GM10266 (cell line): ENCODE data around the gene GPX6.

Experiments used
- DNase-seq: peaks from one replicate; pipeline ENCODE4 v3.0.0; 2012; ENCODE audit errors: extremely low spot score
- TF ChIP-seq, protein P1 (sequence below): IDR thresholded peaks from 2 replicates; pipeline ENCODE4 v1.5.1; 2012; ENCODE audit warnings: mild to moderate bottlenecking, low read depth; ENCODE audit not compliant: control insufficient read depth, insufficient read depth; ENCODE audit errors: missing control alignments

GPX6 gene

GRCh38 chr6:28501259-28501658 lies 14.3 kb downstream of the GPX6 start:
- no peak for DNase-seq
- TF ChIP-seq, protein P1, sequence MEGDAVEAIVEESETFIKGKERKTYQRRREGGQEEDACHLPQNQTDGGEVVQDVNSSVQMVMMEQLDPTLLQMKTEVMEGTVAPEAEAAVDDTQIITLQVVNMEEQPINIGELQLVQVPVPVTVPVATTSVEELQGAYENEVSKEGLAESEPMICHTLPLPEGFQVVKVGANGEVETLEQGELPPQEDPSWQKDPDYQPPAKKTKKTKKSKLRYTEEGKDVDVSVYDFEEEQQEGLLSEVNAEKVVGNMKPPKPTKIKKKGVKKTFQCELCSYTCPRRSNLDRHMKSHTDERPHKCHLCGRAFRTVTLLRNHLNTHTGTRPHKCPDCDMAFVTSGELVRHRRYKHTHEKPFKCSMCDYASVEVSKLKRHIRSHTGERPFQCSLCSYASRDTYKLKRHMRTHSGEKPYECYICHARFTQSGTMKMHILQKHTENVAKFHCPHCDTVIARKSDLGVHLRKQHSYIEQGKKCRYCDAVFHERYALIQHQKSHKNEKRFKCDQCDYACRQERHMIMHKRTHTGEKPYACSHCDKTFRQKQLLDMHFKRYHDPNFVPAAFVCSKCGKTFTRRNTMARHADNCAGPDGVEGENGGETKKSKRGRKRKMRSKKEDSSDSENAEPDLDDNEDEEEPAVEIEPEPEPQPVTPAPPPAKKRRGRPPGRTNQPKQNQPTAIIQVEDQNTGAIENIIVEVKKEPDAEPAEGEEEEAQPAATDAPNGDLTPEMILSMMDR, result no peak

GRCh38 chr6:28497893-28498292 lies 17.7 kb downstream of the GPX6 start:
- no peak for DNase-seq
- TF ChIP-seq, protein P1, result no peak

DNA sequence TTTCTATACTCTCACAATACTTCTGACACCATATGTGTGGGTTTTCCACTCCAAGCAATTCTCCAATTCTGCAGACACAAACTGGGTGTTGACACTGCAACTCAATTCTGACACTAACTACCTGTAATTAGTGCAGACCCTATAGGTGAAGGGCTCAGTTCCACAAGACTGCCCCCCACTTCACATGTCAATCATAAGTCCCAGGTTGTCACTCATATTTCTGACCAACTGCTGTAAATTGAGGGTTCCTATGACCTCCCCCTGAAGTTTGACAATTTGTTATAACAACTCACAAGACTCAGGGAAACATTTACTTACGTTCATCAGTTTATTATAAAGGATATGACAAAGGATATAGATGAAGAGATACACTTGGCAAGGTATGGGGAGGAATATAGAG lies 18.3 kb downstream of the GPX6 start:
- TF ChIP-seq, protein P1, result no peak
- no peak for DNase-seq

GRCh38 chr6:28496099-28496779 lies 19.4 kb downstream of the GPX6 start:
- TF ChIP-seq, protein P1, result peak; percentile 20
- no peak for DNase-seq

DNA sequence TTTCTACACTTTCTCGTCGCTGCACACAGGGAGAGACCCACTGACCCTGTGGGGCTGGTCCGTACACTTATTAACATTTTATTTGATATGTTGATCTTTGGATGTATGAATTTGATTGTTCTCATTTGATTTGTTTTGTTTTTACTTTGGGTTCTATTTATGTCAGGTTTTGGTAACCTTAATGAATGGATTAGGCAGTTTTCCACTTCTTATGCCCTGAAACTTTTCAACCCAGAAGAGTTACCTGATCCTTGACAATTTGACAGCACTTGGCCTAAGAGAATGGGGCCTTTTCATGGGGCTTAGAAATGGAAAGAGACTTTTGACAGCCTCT lies 23.6 kb downstream of the GPX6 start:
- TF ChIP-seq, protein P1, result no peak
- no peak for DNase-seq

DNA sequence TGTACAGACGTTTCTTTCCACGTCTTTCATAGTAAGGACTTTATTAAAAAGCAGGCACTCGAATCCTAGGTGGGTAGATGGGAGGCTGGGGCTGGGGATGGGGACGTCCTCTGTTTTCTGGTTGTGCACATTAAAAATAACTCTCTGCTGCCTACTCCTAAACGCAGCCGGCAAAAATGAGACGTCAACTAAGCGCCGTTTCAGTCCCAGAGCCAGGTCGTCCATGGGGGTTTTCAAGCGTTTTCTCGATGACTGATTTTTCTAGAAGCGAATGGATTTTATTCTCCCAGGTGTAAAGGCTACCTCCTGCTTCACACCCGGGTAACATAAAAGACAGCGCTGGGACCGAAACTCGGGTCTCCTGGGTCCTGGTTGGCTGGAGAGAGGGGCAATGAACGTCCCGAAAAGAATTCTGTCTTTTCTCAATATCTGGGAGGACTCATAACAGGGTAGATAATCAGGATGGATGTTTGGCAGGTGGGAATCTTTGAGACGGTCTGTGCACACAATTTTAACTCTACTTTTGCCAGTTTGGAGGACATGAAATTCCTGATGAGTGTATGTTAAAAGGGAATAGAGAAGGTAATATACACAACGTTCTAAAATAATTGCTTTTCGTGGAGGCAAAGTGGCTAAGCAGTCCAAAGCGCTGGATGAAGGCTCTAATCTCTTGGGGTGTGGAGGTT lies 25.2 kb downstream of the GPX6 start:
- DNase-seq, result no peak
- TF ChIP-seq, protein P1, result no peak
